D721Med (cell line): ENCODE measurements around the gene DYRK3.
A peak's percentile ranks its signal among the peaks of the same experiment; 100 is the strongest.

Experiments
- DNase-seq: peaks from one replicate; pipeline ENCODE4 v3.0.0; 2011; ENCODE audit warnings: low spot score; ENCODE audit not compliant: insufficient read length
- FAIRE-seq: peaks from 2 replicates; lab custom pipeline; 2011; peaks lifted over from hg19 to GRCh38; lab: Jason Lieb, UNC
- TF ChIP-seq, protein P1 (sequence below): IDR thresholded peaks from 2 replicates; pipeline ENCODE4 v1.5.1; 2012; ENCODE audit warnings: mild to moderate bottlenecking, control low read depth; ENCODE audit not compliant: insufficient read depth; ENCODE audit errors: missing control alignments

Gene DYRK3

DNA sequence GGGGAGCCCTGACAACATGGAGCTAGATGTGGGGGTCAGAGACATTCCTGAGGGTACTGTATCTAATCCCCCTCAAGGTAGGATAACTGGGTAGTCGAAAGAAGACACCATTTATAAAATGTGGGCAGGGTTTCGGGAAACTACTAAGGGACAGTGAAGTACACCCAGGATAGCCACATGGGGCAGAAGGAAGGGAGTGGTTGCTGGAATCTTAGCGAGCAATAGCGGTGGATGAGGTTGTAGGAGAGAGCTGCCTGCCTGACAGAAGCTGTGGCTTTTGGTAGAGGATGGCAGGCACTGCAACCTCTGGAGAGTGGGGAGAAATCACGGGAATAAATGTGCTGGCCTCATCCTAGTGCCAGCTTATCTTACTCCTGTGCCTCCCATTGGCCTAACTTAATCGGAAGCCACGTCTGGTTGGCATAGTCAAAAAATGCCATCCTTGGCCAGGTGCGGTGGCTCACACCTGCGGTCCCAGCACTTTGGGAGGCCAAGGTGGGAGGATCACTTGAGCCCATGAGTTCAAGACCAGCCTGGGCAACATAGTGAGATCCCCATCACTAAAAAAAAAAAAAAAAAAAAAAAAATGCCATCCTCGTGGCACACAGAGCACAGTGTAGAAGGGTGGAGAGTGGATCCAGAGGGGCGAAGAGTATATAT, 26.0 kb downstream of the DYRK3 start:
- TF ChIP-seq, protein P1, sequence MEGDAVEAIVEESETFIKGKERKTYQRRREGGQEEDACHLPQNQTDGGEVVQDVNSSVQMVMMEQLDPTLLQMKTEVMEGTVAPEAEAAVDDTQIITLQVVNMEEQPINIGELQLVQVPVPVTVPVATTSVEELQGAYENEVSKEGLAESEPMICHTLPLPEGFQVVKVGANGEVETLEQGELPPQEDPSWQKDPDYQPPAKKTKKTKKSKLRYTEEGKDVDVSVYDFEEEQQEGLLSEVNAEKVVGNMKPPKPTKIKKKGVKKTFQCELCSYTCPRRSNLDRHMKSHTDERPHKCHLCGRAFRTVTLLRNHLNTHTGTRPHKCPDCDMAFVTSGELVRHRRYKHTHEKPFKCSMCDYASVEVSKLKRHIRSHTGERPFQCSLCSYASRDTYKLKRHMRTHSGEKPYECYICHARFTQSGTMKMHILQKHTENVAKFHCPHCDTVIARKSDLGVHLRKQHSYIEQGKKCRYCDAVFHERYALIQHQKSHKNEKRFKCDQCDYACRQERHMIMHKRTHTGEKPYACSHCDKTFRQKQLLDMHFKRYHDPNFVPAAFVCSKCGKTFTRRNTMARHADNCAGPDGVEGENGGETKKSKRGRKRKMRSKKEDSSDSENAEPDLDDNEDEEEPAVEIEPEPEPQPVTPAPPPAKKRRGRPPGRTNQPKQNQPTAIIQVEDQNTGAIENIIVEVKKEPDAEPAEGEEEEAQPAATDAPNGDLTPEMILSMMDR, result no peak
- no peak for DNase-seq
- FAIRE-seq, result no peak

DNA sequence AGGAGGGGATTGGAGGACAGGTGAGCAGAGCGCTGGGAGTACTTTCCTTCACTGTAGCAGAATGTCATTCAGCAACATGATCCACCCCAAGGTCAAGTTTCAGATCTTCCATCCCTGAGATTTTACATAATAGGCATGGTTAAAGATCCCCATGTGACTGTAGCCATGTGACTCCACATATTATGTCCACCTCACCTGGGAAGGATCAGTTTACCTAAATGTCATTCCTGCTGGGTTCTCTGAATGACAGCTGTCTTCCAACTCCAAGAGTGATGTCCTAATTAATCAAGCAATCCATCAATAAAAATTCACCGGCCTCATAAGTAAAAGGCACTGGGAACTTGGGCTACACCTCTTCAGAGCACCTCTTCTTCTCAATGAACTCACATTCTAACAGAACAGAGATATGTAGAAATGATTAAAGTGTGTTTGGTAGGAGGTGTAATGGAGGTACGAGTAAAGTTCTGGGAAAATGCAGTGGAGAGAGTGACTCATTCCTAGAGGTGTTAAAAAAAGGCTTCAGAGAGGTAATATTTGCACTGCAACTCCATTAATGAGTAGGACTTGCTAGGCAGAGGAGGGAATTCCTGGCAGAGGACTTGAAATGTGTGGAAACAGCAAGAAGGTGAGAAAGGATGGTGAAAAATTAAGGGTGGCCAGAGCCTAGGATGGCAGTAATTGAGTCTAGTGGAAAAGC, 27.2 kb downstream of the DYRK3 start:
- FAIRE-seq, result no peak
- no peak for DNase-seq
- TF ChIP-seq, protein P1, result no peak

DNA sequence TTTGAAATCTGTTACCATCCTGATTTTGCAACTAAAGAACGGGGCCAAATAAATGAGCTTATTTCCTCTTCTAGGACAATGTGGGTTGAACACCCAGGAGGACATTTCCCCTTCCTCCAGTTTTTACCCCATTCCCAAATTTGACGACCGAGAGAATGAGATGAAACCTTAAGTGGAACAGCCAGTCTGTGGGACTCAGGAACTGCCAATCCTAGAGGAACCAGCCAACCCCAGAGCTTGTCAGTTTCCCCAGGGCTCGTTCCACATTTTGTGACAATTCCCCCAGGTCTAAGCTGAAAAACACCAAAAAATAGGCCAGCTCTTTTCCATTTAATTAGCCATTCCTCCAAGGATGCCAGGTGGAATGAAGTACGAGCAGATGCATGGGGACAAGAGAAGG, 28.0 kb downstream of the DYRK3 start:
- FAIRE-seq (no peak), DNase-seq (no peak)
- TF ChIP-seq, protein P1, result no peak

DNA sequence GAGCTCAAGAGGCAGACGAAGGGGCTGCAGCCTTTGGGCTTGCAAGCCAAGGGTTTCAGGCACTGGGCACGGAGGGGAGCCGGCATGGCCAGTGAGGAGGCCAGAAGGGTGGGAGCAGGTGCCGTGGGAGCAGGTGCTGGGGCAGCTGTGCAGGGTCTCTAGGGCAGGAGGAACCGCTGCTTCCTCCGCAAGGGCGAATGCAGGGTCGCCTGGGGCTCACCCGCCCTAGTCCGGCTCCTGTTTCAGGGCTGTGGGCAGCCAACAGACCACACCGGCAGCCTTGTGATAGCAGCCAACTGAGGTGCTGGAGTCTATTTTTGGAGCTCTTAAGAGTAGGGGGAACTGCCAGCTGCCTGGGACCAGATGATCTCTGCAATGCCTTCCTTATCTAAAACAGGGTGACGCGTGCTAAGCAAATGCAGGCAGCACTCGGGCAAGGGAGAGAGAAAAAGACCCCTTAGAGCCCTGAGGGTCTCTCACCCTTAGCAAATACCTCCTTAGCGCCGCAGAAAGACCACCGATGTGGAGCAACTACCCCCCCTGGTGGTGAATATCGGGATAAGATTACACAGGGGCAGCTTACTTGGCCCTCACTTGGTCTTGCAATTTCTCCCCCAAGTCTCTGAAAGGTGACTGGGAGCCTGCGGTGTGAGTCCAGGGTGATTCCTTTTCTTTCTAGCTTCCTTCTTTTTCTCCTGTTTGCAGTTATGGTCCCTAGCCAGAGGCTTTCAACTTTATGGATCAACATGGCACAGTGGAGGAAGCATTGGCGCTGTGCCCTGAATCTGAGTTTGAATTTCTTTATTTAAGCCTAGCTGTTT, 28.7 kb downstream of the DYRK3 start:
- TF ChIP-seq, protein P1, result peak; percentile 95
- peak; percentile 70 for DNase-seq
- FAIRE-seq, result no peak

DNA sequence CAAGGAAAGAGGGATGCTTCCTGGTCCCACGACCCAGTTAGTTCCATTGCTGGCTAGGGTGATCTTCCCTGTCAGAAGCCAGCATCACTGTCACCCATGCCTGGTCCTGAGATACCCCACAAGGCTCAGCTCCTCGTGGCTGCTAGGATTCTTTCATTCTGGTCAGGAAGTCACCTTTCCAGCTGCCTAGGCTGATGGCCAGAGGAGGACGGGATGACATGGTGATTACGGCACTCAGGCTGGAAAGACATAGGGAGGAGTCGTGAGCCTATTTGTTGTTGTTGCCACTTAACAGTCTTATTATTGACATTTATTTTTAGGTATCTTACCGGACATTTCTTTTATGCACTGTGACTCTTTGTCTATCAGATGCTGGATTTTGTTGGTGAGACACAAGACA, 29.4 kb downstream of the DYRK3 start:
- DNase-seq (no peak), FAIRE-seq (no peak)
- TF ChIP-seq, protein P1, result no peak

DNA sequence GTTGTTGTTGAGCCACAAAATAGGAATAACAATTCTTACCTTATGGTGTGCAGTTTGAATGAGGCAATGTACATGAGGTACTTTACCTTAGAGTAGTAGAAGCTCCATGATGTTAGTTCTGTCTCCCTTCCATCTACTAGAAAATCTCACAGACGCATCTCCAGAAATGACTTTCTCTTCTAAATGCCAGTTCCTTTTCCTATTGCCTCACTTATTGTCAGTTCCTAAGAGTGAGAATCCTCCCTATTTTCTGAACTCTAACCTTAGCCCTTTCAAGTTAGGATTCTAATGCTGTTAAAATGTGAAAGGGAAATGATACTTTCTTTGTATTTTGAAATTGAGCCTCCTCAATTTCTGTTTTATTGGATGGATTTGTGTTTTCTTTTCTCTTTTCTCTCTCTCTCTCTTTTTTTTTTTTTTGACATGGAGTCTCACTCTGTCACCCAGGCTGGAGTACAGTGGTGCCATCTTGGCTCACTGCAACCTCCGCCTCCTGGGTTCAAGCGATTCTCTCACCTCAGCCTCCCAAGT, 30.8 kb downstream of the DYRK3 start:
- FAIRE-seq (no peak), DNase-seq (no peak)
- TF ChIP-seq, protein P1, result no peak
